Measurements from ENCODE around the gene TOP3A.

The TOP3A gene

GRCh38 chr17:18251204-18251603 is 63.6 kb downstream of the TOP3A start:
- POLR2A ChIA-PET, result no interaction called here
- TF ChIP-seq CTCF (IDR thresholded peaks at IDR 0.05; ENCODE audit: control extremely low read depth, extremely low read depth, low read depth, missing control alignments), result no peak
- CTCF ChIA-PET, result no interaction called here
- no peak for DNase-seq (ENCODE audit: extremely low spot score)

GRCh38 chr17:18250708-18251107 is 64.1 kb downstream of the TOP3A start:
- TF ChIP-seq CTCF (IDR thresholded peaks at IDR 0.05; ENCODE audit: control extremely low read depth, extremely low read depth, low read depth, missing control alignments), result no peak
- POLR2A ChIA-PET, result no interaction called here
- DNase-seq (ENCODE audit: extremely low spot score), result no peak
- CTCF ChIA-PET, result interaction anchor here (1.1 kb wide), 1 partner anchor 23 kb away, joined by 3 read pairs; no protein-coding TSS in a partner anchor

GRCh38 chr17:18250259-18250658 is 64.5 kb downstream of the TOP3A start:
- ChIA-PET POLR2A (no interaction called here), CTCF (interaction anchor here (1.1 kb wide), 1 partner anchor 23 kb away, joined by 3 read pairs; no protein-coding TSS in a partner anchor)
- no peak for DNase-seq (ENCODE audit: extremely low spot score)
- TF ChIP-seq CTCF (IDR thresholded peaks at IDR 0.05; ENCODE audit: control extremely low read depth, extremely low read depth, low read depth, missing control alignments), result no peak

GRCh38 chr17:18248811-18249210 is 66.0 kb downstream of the TOP3A start:
- ChIA-PET CTCF (interaction anchor here (0.6 to 2.9 kb wide), 12 partner anchors 9 to 59 kb away, joined by 3 to 27 read pairs (median 4); partner anchors contain the start of genes FLII and MIEF2), POLR2A (no interaction called here)
- DNase-seq (ENCODE audit: extremely low spot score), result no peak

GRCh38 chr17:18248300-18248731 is 66.5 kb downstream of the TOP3A start:
- ChIA-PET CTCF (interaction anchor here (1.0 to 2.9 kb wide), 12 partner anchors 8 to 60 kb away, joined by 3 to 27 read pairs (median 4); partner anchors contain the start of genes FLII and MIEF2), POLR2A (no interaction called here)
- DNase-seq (ENCODE audit: extremely low spot score), result peak; percentile 89
- TF ChIP-seq CTCF (IDR thresholded peaks at IDR 0.05; ENCODE audit: control extremely low read depth, extremely low read depth, low read depth, missing control alignments), result peak; percentile 77

More at GRCh38 chr17:18248811-18249210, 66.0 kb downstream of the TOP3A start:
- no peak for TF ChIP-seq CTCF (IDR thresholded peaks at IDR 0.05; ENCODE audit: control extremely low read depth, extremely low read depth, low read depth, missing control alignments)

GRCh38 chr17:18247613-18248001 is 67.2 kb downstream of the TOP3A start:
- ChIA-PET POLR2A (no interaction called here), CTCF (interaction anchor here (0.6 to 2.9 kb wide), 12 partner anchors 9 to 436 kb away, joined by 3 to 27 read pairs (median 4); partner anchors contain the start of genes FLII and MIEF2)

More at GRCh38 chr17:18247613-18248001, 67.2 kb downstream of the TOP3A start:
- TF ChIP-seq CTCF (IDR thresholded peaks at IDR 0.05; ENCODE audit: control extremely low read depth, extremely low read depth, low read depth, missing control alignments), result no peak
- DNase-seq (ENCODE audit: extremely low spot score), result no peak
